ENCODE data around the gene C11orf24.
A peak's percentile ranks its signal among the peaks of the same experiment; 100 is the strongest.
"Not testable (repeated sequence)": the region's sequence is repeated elsewhere in the genome, so short reads cannot be mapped to it uniquely, and the experiment has no call there.

The C11orf24 gene

GRCh38 chr11:68251765-68252164 is 20.0 kb downstream of the C11orf24 start:
- no peak for DNase-seq (ENCODE audit: low read depth)

DNA sequence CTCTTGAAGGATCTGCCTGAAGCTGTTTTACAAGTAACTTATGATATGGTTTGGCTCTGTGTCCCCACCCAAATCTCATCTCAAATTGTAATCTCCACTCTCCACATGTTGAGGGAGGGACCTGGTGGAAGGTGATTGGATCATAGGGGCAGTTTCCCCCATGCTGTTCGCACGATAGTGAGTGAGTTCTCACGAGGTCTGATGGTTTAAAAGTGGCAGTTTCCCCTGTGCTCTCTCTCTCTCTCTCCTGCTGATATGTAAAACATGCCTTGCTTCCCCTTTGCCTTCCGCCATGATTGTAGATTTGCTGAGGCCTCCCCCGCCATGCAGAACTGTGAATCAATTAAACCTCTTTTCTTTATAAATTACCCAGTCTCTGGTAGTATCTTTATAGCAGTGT is 26.9 kb downstream of the C11orf24 start:
- DNase-seq (ENCODE audit: low read depth) = not testable (repeated sequence)

DNA sequence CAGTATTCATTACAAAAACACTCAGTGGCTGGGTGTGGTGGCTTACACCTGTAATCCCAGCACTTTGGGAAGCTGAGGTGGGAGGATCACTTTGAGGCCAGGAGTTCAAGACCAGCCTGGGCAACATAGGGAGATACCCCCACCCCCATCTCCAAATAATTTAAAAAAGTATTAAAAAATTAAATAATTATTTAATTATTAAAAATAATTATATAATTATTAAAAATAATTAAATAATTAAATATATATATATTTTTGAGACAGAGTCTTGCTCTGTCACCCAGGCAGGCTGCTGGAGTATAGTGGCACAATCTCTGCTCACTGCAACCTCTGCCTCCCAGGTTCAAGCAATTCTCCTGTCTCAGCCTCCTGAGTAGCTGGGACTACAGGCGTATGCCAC is 27.9 kb downstream of the C11orf24 start:
- DNase-seq (ENCODE audit: low read depth) = not testable (repeated sequence)

GRCh38 chr11:68242616-68243015 is 29.2 kb downstream of the C11orf24 start:
- no peak for DNase-seq (ENCODE audit: low read depth)

DNA sequence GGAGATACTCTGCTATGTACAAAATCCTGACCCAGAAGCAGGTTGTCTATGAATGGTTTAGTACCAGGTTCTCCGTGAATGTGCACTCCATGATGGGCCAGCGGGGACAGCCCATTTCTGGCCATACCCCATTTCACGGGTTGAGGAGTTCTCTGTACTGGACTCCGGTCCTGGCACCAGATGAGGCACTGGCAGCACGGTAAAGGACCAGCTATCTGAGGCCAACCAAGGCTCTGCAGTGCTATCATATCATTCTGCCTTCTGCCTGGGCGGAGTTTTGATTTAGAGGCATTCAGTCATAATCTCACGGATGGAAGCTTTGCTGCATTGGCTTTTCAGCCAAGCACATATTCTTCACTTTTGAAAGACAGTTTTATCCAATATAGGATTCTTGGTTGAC is 40.2 kb downstream of the C11orf24 start:
- DNase-seq (ENCODE audit: low read depth) = no peak

DNA sequence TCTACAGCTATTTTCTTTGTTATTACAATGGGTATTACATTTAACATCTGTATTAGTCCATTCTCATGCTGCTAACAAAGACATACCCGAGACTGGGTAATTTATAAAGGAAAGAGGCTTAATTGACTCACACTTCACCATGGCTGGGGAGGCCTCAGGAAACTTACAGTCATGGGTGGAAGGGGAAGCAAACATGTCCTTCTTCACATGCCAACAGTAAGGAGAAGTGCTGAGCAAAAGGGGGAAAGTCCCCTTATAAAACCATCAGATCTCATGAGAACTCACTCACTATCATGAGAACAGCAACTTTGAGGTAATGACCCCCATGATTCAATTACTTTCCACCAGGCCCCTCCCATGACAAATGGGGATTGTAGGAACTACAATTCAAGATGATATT is 42.2 kb downstream of the C11orf24 start:
- no peak for DNase-seq (ENCODE audit: low read depth)

DNA sequence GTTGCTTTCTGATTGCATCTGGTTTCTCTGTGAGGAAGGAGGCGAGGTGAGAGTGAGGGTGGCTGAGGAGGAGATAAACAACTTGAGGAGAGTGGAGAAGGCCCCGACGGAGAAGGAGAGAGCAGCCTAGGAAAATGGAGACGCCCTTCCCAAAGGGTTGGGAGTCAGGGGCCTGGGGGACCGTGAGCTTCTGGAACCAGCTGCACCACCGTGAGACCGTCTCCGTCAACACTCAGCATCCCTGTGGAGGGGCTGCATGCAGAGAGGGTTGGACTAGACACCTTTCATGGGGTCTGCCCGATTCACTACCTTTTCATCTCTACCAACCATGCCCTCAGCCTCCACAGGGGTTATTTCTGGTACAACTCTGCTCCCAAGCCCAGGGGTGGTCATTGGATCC is 45.4 kb downstream of the C11orf24 start:
- DNase-seq (ENCODE audit: low read depth) = no peak

GRCh38 chr11:68224606-68225005 is 47.2 kb downstream of the C11orf24 start:
- DNase-seq (ENCODE audit: low read depth) = no peak

DNA sequence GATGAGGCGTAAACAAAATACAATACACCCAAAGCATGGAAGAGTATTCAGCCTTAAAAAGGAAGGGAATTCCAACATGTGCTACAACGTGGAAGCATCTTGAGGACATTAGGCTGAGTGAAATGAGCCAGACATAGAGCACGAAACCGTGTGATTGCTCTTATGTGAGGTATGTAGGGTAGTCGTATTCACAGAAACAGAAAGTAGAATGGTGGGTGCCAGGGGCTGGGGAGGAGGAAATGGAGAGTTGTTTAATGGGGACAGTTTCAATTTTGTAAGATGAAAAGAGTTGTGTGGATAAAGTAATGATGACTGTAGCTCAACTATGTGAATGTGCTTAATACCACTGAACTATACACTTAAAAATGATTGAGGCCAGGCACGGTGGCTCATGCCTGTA is 48.5 kb downstream of the C11orf24 start:
- DNase-seq (ENCODE audit: low read depth) = no peak

GRCh38 chr11:68221406-68221805 is 50.4 kb downstream of the C11orf24 start:
- no peak for DNase-seq (ENCODE audit: low read depth)

GRCh38 chr11:68216171-68216938 is 55.4 kb downstream of the C11orf24 start:
- no peak for DNase-seq (ENCODE audit: low read depth)

DNA sequence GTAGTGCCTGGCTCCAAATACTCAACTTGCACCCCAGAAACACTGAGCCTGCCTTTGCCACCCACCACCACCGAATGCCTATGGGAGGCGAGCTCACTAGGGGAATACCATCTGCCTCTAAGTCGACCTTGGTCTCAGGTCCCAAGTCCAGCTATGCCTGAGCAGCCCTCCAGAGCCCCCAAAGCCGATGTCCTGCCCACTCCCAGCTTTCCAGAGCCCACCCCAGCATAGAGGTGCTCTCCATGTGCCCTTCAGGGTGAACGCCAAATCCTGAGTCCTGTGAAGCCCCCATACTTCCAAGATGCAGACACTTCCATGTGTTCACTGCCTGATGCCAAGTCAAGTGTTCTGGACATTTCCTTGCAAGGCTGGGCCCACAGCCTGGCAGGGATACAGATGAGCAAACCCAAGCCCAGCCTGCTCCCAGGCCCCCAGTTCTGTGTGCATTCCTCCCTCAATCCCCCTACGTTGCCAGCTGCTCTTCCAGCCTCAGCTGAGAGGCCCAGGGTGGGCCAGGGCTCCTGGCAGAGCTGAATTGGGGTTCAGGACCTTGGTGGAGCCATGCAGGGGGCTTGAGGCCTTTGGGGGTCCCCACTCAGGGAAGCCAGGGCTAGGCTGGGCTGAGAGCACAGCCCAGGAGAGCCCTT is 56.1 kb downstream of the C11orf24 start:
- DNase-seq (ENCODE audit: low read depth) = no peak

DNA sequence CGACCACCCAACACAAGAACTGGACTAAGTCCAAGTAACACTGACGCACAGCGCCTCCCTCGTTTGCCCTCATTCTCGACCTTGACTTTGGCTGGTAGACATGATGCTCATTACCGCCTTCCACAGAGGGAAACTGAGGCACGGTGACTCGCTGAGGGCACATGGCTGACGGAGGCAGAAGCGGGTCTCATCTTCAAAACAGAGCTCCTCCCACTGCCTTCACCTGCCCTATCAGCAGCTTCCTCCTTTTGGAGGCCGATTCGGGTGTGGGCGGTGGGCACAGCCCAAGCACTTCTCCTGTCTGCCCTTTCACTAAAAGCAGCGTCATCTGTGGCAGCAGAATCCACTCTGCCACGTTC is 56.7 kb downstream of the C11orf24 start:
- no peak for DNase-seq (ENCODE audit: low read depth)

DNA sequence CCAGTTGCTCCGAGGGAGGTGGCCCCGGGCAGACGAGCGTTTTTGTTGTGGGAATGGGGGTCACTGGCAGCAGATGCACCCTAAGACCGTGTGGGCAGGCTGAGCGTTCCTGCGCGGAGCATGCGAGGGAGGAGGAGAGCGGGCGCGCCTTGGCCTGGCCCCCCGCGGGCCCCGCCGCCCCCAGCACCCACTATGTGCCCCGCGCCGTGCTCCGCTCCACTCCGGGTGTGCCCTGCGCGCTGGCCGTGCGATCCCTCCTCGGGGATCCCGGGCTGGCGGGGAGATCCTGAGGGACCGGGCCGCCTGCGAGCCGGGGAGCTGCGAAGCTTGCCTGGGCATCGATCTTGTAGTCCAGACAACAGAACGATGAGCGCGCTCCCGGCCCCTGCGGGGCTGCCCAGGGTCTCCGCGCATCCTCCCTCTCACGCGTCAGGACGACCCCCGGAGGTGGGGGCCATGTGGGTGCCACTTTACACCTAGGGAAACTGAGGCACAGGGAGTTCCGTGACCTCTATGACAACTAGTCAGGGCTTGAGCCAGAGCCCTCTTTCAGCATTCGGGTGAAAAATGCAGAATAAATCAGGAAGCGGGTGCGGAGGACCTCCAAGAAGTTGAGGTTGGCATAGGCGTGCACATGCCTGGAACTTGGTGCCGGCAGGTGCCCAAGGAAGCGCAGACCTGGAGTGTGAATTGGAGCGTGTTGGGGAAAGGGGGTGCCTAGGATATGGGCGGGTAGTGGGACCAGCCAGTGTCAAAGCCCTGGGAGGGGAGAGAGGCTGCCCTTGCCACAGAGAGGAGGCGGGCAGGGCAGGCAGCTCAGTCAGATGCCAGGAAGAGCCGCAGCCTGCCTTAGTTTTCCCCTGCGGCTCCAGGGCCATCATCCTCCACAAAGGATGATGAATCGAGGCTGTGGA is 57.3 kb downstream of the C11orf24 start:
- DNase-seq (ENCODE audit: low read depth) = no peak

- peak; percentile 55 for DNase-seq (ENCODE audit: low read depth)
These were observed 58.1 kb downstream of the C11orf24 start for GRCh38 chr11:68213555-68214172.

- no peak for DNase-seq (ENCODE audit: low read depth)
These were observed 58.6 kb downstream of the C11orf24 start, which contains the start of gene KMT5B for GRCh38 chr11:68213135-68213515. Gene KMT5B (minus strand): TSS chr11:68213296. CDS start chr11:68190076, 23,220 bp downstream.

GRCh38 chr11:68212421-68213134 is 59.2 kb downstream of the C11orf24 start:
- DNase-seq (ENCODE audit: low read depth) = no peak

DNA sequence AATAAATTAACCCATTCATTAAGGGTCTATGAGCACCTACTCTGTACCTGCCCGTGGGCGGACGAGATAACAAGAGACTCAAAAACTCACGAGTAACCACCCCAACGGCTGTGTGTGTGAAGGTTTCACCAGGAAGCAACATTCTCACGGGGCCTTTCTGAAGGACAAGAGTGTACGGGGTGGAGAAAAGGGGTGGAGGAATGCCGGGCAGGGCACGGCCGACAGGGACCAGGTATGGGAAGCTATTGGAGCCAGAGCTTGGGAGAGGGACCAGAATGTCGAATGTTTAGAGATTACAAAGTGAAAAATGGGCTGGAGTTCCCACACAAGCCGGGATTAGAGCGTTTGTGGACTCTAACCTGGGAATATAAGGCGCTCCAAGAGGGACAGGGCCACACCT is 60.2 kb downstream of the C11orf24 start:
- no peak for DNase-seq (ENCODE audit: low read depth)
